ENCODE data around the gene IFI27. TPM values are rescaled to one million over a fixed set of nuclear protein-coding genes. Genes with fewer than 3 reads are reported as not detected.

Gene IFI27
- total RNA-seq, 1 donor from 2014 or later, result 3.8 TPM

DNA sequence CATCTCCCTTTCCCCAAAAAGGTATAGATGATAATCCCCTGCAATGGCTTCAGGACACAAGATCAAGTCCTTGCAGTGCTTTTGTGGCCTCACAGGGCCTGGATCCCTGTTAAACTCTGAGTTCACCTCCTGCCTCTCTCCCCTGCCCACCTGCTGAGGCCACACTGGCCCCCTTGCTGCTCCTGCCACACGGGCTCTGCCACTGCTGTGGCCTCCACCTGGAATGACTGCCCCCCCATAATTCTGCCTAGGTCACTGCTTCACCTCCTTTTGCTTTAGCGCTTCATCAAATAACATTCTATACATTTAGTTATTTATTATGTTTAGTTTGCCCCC, 653 bp upstream of the IFI27 start:
- H3K27me3 Mint-ChIP-seq (ENCODE audit: unreplicated experiment), result peaks cover 1% of the 10 kb centered on the region

DNA sequence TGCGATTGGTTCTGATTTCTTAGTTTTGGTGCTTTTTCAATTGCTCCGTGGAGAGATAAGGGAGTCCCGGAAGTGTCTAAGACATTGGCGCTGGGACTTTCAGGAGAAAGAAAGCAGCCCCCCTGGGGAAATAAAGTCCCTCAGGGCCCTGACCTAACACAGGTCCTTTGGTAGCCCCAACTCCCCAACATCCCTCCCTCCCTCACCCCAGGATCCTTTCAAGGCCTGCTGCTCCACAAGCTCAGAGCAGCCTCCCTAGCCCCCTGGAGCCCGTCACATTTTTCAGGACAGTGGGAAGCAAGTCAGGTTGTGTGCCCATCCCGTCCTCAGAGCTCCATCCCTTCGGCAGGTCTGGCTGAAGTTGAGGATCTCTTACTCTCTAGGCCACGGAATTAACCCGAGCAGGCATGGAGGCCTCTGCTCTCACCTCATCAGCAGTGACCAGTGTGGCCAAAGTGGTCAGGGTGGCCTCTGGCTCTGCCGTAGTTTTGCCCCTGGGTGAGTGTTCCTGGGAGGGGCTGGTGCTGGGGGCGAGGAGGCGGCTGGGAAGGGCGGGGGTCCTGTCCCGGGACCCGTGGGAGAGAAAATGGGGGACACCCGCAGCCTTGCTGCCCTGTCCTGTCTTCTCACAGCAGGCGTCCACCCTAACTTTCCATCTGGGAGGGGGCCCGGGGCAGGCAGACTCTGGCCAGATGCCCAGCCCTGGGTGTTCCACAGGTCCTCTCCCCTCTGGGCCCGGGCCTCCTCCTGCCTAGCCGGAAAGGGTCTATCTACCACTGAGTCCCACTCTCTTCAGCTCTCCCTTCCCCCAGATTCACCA, 950 bp downstream of the IFI27 start:
- H3K9me3 Mint-ChIP-seq (ENCODE audit: unreplicated experiment), result no peaks in the 10 kb centered on the region
- H3K27me3 Mint-ChIP-seq (ENCODE audit: unreplicated experiment), result peaks cover 1% of the 10 kb centered on the region
- TF ChIP-seq, protein P1, sequence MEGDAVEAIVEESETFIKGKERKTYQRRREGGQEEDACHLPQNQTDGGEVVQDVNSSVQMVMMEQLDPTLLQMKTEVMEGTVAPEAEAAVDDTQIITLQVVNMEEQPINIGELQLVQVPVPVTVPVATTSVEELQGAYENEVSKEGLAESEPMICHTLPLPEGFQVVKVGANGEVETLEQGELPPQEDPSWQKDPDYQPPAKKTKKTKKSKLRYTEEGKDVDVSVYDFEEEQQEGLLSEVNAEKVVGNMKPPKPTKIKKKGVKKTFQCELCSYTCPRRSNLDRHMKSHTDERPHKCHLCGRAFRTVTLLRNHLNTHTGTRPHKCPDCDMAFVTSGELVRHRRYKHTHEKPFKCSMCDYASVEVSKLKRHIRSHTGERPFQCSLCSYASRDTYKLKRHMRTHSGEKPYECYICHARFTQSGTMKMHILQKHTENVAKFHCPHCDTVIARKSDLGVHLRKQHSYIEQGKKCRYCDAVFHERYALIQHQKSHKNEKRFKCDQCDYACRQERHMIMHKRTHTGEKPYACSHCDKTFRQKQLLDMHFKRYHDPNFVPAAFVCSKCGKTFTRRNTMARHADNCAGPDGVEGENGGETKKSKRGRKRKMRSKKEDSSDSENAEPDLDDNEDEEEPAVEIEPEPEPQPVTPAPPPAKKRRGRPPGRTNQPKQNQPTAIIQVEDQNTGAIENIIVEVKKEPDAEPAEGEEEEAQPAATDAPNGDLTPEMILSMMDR (IDR thresholded peaks at IDR 0.05; ENCODE audit: unreplicated experiment), result no peak
- DNase-seq (ENCODE audit: low spot score), result no peak
- no peaks in the 10 kb centered on the region for H3K4me1 Mint-ChIP-seq (ENCODE audit: unreplicated experiment)
- H3K36me3 Mint-ChIP-seq (ENCODE audit: low read depth, unreplicated experiment), result no peaks in the 10 kb centered on the region
- no peak overlapping the region for H3K27ac Mint-ChIP-seq (ENCODE audit: unreplicated experiment)
- no peak overlapping the region for H3K4me3 Mint-ChIP-seq (ENCODE audit: unreplicated experiment)

More for the DNA sequence above, 653 bp upstream of the IFI27 start:
- Mint-ChIP-seq H3K4me3 (ENCODE audit: unreplicated experiment) (no peak overlapping the region), H3K9me3 (ENCODE audit: unreplicated experiment) (no peaks in the 10 kb centered on the region), H3K27ac (ENCODE audit: unreplicated experiment) (no peak overlapping the region), H3K4me1 (ENCODE audit: unreplicated experiment) (no peaks in the 10 kb centered on the region), H3K36me3 (ENCODE audit: low read depth, unreplicated experiment) (no peaks in the 10 kb centered on the region)
- no peak for DNase-seq (ENCODE audit: low spot score)
- TF ChIP-seq, protein P1 (IDR thresholded peaks at IDR 0.05; ENCODE audit: unreplicated experiment), result no peak

DNA sequence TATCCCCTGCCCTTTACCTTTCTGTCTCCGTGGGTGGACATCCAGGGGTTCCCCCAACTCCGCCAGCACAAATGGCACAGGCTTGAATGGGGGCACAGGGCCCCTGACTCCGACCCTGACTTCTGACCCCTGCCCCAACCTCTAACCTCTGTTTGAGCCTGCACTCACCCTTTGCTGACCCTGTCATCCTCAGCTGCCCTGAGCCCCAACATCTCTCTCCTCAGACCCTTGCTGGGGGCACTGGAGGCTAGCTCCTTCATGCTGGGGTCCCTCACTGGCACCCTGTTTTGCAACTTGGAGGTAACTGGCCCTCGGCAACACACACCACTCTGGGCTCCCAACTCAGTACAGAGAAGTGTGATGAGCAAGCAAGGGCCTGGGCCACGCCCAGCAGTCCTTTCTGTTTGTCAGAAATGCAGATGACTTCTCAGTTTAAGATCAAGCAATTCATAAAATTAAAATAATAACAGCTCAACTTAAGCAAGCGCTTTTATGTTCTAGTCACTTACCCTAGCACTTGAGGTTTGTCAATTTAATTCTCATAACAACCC, 2.1 kb downstream of the IFI27 start:
- TF ChIP-seq, protein P1 (IDR thresholded peaks at IDR 0.05; ENCODE audit: unreplicated experiment), result no peak
- H3K27me3 Mint-ChIP-seq (ENCODE audit: unreplicated experiment), result peaks cover 3% of the 10 kb centered on the region
- DNase-seq (ENCODE audit: low spot score), result no peak
- H3K4me3 Mint-ChIP-seq (ENCODE audit: unreplicated experiment), result no peak overlapping the region
- H3K27ac Mint-ChIP-seq (ENCODE audit: unreplicated experiment), result no peak overlapping the region
- H3K4me1 Mint-ChIP-seq (ENCODE audit: unreplicated experiment), result no peaks in the 10 kb centered on the region
- no peaks in the 10 kb centered on the region for H3K36me3 Mint-ChIP-seq (ENCODE audit: low read depth, unreplicated experiment)
- no peaks in the 10 kb centered on the region for H3K9me3 Mint-ChIP-seq (ENCODE audit: unreplicated experiment)

DNA sequence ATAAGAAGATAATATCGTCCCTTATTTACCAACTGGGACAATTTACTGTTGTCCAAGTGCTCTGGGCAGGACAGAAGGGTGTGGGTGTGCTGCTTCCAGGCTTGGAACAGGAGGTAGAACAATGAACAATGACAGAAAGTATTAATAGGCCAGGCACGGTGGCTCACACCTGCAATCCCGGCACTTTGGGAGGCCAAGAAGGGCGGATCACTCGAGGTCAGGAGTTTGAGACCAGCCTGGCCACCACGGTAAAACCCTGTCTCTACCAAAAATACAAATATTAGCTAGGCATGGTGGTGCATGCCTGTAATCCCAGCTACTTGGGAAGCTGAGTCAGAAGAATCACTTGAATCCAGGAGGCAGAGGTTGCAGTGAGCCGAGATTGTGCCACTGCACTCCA, 2.5 kb downstream of the IFI27 start:
- TF ChIP-seq, protein P1 (IDR thresholded peaks at IDR 0.05; ENCODE audit: unreplicated experiment), result no peak
- Mint-ChIP-seq H3K36me3 (ENCODE audit: low read depth, unreplicated experiment) (no peaks in the 10 kb centered on the region), H3K4me1 (ENCODE audit: unreplicated experiment) (no peaks in the 10 kb centered on the region), H3K9me3 (ENCODE audit: unreplicated experiment) (no peaks in the 10 kb centered on the region), H3K27ac (ENCODE audit: unreplicated experiment) (no peak overlapping the region), H3K27me3 (ENCODE audit: unreplicated experiment) (peaks cover 5% of the 10 kb centered on the region), H3K4me3 (ENCODE audit: unreplicated experiment) (no peak overlapping the region)
- no peak for DNase-seq (ENCODE audit: low spot score)

DNA sequence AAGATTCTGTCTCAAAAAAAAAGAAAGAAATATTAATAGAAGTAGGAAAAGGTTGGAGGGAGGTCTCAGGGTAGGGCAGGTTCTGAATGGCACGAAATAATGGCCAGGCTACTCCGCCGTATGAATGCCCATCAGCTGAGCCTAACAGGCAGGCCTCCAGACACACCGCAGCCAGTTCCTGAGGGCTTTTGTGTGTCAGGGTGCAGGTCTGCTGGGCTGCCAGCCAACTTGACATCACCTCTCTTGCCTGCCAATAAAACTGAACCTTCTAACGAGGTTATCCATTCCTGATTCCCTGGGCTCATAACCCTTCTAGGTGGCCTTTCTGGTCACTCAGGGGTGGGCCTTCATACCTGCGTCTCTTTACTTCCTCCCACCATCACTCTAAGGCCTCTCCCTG, 3.0 kb downstream of the IFI27 start:
- no peak for DNase-seq (ENCODE audit: low spot score)
- TF ChIP-seq, protein P1 (IDR thresholded peaks at IDR 0.05; ENCODE audit: unreplicated experiment), result no peak
- Mint-ChIP-seq H3K27me3 (ENCODE audit: unreplicated experiment) (peaks cover 7% of the 10 kb centered on the region), H3K36me3 (ENCODE audit: low read depth, unreplicated experiment) (no peaks in the 10 kb centered on the region), H3K4me3 (ENCODE audit: unreplicated experiment) (no peak overlapping the region), H3K4me1 (ENCODE audit: unreplicated experiment) (no peaks in the 10 kb centered on the region), H3K9me3 (ENCODE audit: unreplicated experiment) (no peaks in the 10 kb centered on the region), H3K27ac (ENCODE audit: unreplicated experiment) (no peak overlapping the region)
